Cardiac muscle cell (in vitro differentiated cells and primary cell): ENCODE data around the gene LMX1B. TPM values are rescaled to one million over a fixed set of nuclear protein-coding genes. Genes with fewer than 3 reads are reported as not detected.

Experiments
- DNase-seq, 2 donors: peaks; one replicate each; pipeline versions ENCODE4 v3.0.0 to v3.0.0-alpha.2; 2010 to 2017; ENCODE audit warnings: low read depth in 1 of 2, low spot score in 1 of 2
- H3K27ac ChIP-seq: fragments of 200-600 bp; sonication (generic); 2 replicates; pipeline ENCODE4 v1.5.1; 2016
- H3K27me3 ChIP-seq: fragments of 200-600 bp; sonication (generic); 2 replicates; pipeline ENCODE4 v1.6.0; 2016; ENCODE audit warnings: control low read depth
- H3K36me3 ChIP-seq: fragments of 200-600 bp; sonication (generic); 2 replicates; pipeline ENCODE4 v1.5.1; 2016; ENCODE audit warnings: control low read depth
- H3K4me1 ChIP-seq: fragments of 200-600 bp; sonication (generic); 2 replicates; pipeline ENCODE4 v1.8.1; 2017; ENCODE audit warnings: low read depth, mild to moderate bottlenecking, mixed run types
- H3K4me3 ChIP-seq: fragments of 200-600 bp; sonication (generic); 2 replicates; pipeline ENCODE4 v1.5.1; 2016; ENCODE audit warnings: mild to moderate bottlenecking
- H3K9me3 ChIP-seq: fragments of 200-600 bp; sonication (generic); 2 replicates; pipeline ENCODE4 v1.5.1; 2017; ENCODE audit warnings: low read depth, mild to moderate bottlenecking, control low read depth
- CTCF ChIP-seq: IDR thresholded peaks from 2 replicates; pipeline ENCODE4 v1.5.1; 2012; ENCODE audit warnings: low read depth, mild to moderate bottlenecking, low read length
- polyA plus RNA-seq: library from polyadenylated mRNA; unstranded; fragments of >200 nt; fragmentation: Nextera tagmentation; extraction: Ambion mirVana; gene quantifications from 2 replicates; pipeline ENCODE4 v1.2.1, GENCODE V29; 2016
- total RNA-seq: library from RNA; depleted of rRNA; stranded (reverse); fragments of >200 nt; gene quantifications from 2 replicates; pipeline ENCODE4 v1.2.3, GENCODE V29; 2016

The LMX1B gene
- total and polyA plus RNA-seq, 2 experiments from 2014 or later = not detected

GRCh38 chr9:126639318-126640000 is 25.7 kb downstream of the LMX1B start:
- H3K9me3 ChIP-seq = no peaks in the 10 kb centered on the region
- peaks cover 100% of the 10 kb centered on the region for H3K27me3 ChIP-seq
- H3K4me1 ChIP-seq = peaks cover 6% of the 10 kb centered on the region
- no peak for TF ChIP-seq CTCF
- DNase-seq = no peak
- no peak overlapping the region for H3K4me3 ChIP-seq
- no peak overlapping the region for H3K27ac ChIP-seq
- no peaks in the 10 kb centered on the region for H3K36me3 ChIP-seq

GRCh38 chr9:126641118-126641851 is 27.6 kb downstream of the LMX1B start:
- TF ChIP-seq CTCF = no peak
- H3K27me3 ChIP-seq = peaks cover 100% of the 10 kb centered on the region
- peaks cover 6% of the 10 kb centered on the region for H3K4me1 ChIP-seq
- no peak overlapping the region for H3K4me3 ChIP-seq
- DNase-seq = no peak
- H3K36me3 ChIP-seq = no peaks in the 10 kb centered on the region
- no peaks in the 10 kb centered on the region for H3K9me3 ChIP-seq
- no peak overlapping the region for H3K27ac ChIP-seq

GRCh38 chr9:126642010-126642744 is 28.4 kb downstream of the LMX1B start:
- TF ChIP-seq CTCF = no peak
- H3K9me3 ChIP-seq = no peaks in the 10 kb centered on the region
- no peaks in the 10 kb centered on the region for H3K36me3 ChIP-seq
- peaks cover 6% of the 10 kb centered on the region for H3K4me1 ChIP-seq
- no peak for DNase-seq
- no peak overlapping the region for H3K4me3 ChIP-seq
- H3K27me3 ChIP-seq = peaks cover 100% of the 10 kb centered on the region
- H3K27ac ChIP-seq = no peak overlapping the region

- H3K27me3 ChIP-seq = peaks cover 100% of the 10 kb centered on the region
Observed at GRCh38 chr9:126642839-126643238, 29.1 kb downstream of the LMX1B start.

More at GRCh38 chr9:126642839-126643238, 29.1 kb downstream of the LMX1B start:
- H3K36me3 ChIP-seq = no peaks in the 10 kb centered on the region
- no peak for DNase-seq
- no peaks in the 10 kb centered on the region for H3K9me3 ChIP-seq
- no peak for TF ChIP-seq CTCF
- H3K4me3 ChIP-seq = no peak overlapping the region
- H3K27ac ChIP-seq = no peak overlapping the region
- peaks cover 6% of the 10 kb centered on the region for H3K4me1 ChIP-seq
